ENCODE data around the gene ALDH1A2. TPM values are rescaled to one million over a fixed set of nuclear protein-coding genes. Genes with fewer than 3 reads are reported as not detected.

ALDH1A2 gene
- total RNA-seq, 2 donors from 2014 or later: 38.7 to 47.8 TPM

- no peaks in the 10 kb centered on the region for H3K4me1 ChIP-seq
- H3K9me3 ChIP-seq: no peaks in the 10 kb centered on the region
- TF ChIP-seq CTCF (IDR thresholded peaks at IDR 0.05): no peak
- no peak overlapping the region for H3K4me3 ChIP-seq
- H3K27me3 ChIP-seq: no peaks in the 10 kb centered on the region
- no peak for DNase-seq (ENCODE audit: low spot score)
- no peak overlapping the region for H3K27ac ChIP-seq
- no peaks in the 10 kb centered on the region for H3K36me3 ChIP-seq
These were observed 123.7 kb downstream of the ALDH1A2 start for GRCh38 chr15:57941816-57942215.

GRCh38 chr15:57932348-57932747 is 133.2 kb downstream of the ALDH1A2 start:
- Histone ChIP-seq H3K4me3 (no peak overlapping the region), H3K27me3 (no peaks in the 10 kb centered on the region), H3K36me3 (no peaks in the 10 kb centered on the region), H3K4me1 (no peaks in the 10 kb centered on the region), H3K27ac (no peak overlapping the region), H3K9me3 (no peaks in the 10 kb centered on the region)
- TF ChIP-seq CTCF (IDR thresholded peaks at IDR 0.05): no peak
- no peak for DNase-seq (ENCODE audit: low spot score)

GRCh38 chr15:57931570-57931969 is 133.9 kb downstream of the ALDH1A2 start:
- H3K4me3 ChIP-seq: no peak overlapping the region
- no peaks in the 10 kb centered on the region for H3K9me3 ChIP-seq
- no peaks in the 10 kb centered on the region for H3K36me3 ChIP-seq
- no peak for TF ChIP-seq CTCF (IDR thresholded peaks at IDR 0.05)
- no peaks in the 10 kb centered on the region for H3K27me3 ChIP-seq
- H3K4me1 ChIP-seq: no peaks in the 10 kb centered on the region
- no peak for DNase-seq (ENCODE audit: low spot score)
- no peak overlapping the region for H3K27ac ChIP-seq

GRCh38 chr15:57927091-57927631 is 138.3 kb downstream of the ALDH1A2 start:
- H3K27me3 ChIP-seq: no peaks in the 10 kb centered on the region
- H3K4me3 ChIP-seq: no peak overlapping the region
- DNase-seq (ENCODE audit: low spot score): no peak
- H3K27ac ChIP-seq: no peak overlapping the region
- H3K9me3 ChIP-seq: no peaks in the 10 kb centered on the region
- peaks cover 0 to 28% of the 10 kb centered on the region in 2 donors for H3K4me1 ChIP-seq
- no peaks in the 10 kb centered on the region for H3K36me3 ChIP-seq
- TF ChIP-seq CTCF (IDR thresholded peaks at IDR 0.05): no peak

- H3K4me3 ChIP-seq: no peak overlapping the region
- no peaks in the 10 kb centered on the region for H3K9me3 ChIP-seq
- TF ChIP-seq CTCF (IDR thresholded peaks at IDR 0.05): no peak
- DNase-seq (ENCODE audit: low spot score): no peak
- no peaks in the 10 kb centered on the region for H3K36me3 ChIP-seq
- peaks cover 0 to 42% of the 10 kb centered on the region in 2 donors for H3K4me1 ChIP-seq
- no peak overlapping the region for H3K27ac ChIP-seq
- H3K27me3 ChIP-seq: no peaks in the 10 kb centered on the region
These were observed 139.9 kb downstream of the ALDH1A2 start for GRCh38 chr15:57925650-57926049.

- TF ChIP-seq CTCF (IDR thresholded peaks at IDR 0.05): no peak
- Histone ChIP-seq H3K27ac (peak overlapping the region in 1 of 2 donors; percentile 82), H3K4me1 (peaks cover 0 to 44% of the 10 kb centered on the region in 2 donors), H3K9me3 (no peaks in the 10 kb centered on the region), H3K27me3 (no peaks in the 10 kb centered on the region), H3K4me3 (no peak overlapping the region), H3K36me3 (no peaks in the 10 kb centered on the region)
- DNase-seq (ENCODE audit: low spot score): no peak
These were observed 140.9 kb downstream of the ALDH1A2 start for GRCh38 chr15:57924598-57924997.
